Stomach (tissue), 9 donors: ENCODE results near the gene ERRFI1. TPM values are rescaled to one million over a fixed set of nuclear protein-coding genes. Genes with fewer than 3 reads are reported as not detected.
"Not testable (repeated sequence)": the region's sequence is repeated elsewhere in the genome, so short reads cannot be mapped to it uniquely, and the experiment has no call there.

Experiments
- DNase-seq, 2 donors: peaks; one replicate each; pipeline versions ENCODE4 v3.0.0 to v3.0.0-alpha.2; 2013 to 2019
- H3K27ac ChIP-seq, 5 donors: fragments of 200-600 bp in 4 of 5; sonication (generic) in 4 of 5; one replicate each; pipeline ENCODE4 v1.5.1; 2013 to 2019; ENCODE audit warnings: mild to moderate bottlenecking in 1 of 5, moderate library complexity in 1 of 5
- H3K27me3 ChIP-seq, 3 donors: fragments of 200-600 bp; sonication (generic); one replicate each; pipeline ENCODE4 v1.5.1; 2017 to 2019; ENCODE audit warnings: mixed run types in 1 of 3
- H3K36me3 ChIP-seq, 4 donors: fragments of 200-600 bp; sonication (generic); 1 replicate in 3 of 4; 2 replicates in 1 of 4; pipeline ENCODE4 v1.5.1; 2016 to 2019
- H3K4me1 ChIP-seq, 4 donors: fragments of 200-600 bp; sonication (generic); one replicate each; pipeline ENCODE4 v1.5.1; 2016 to 2019
- H3K4me3 ChIP-seq, 4 donors: fragments of 200-600 bp; sonication (generic) in 3 of 4; one replicate each; pipeline ENCODE4 v1.5.1; 2016 to 2019; ENCODE audit warnings: mild to moderate bottlenecking in 1 of 4
- H3K9me3 ChIP-seq, 4 donors: fragments of 200-600 bp; sonication (generic); one replicate each; pipeline ENCODE4 v1.5.1; 2016 to 2019
- CTCF ChIP-seq, 7 experiments: fragments of 450-650 bp in 4 of 7; fragments of 200-600 bp in 3 of 7; sonication (generic) in 3 of 7; IDR thresholded peaks; one replicate each; pipeline ENCODE4 v1.5.1; 2016 to 2019; ENCODE audit warnings: antibody characterized with exemption in 7 of 7, control low read depth in 2 of 7, mild to moderate bottlenecking in 1 of 7
- EP300 ChIP-seq: sonication (generic); formaldehyde crosslinking; IDR thresholded peaks from one replicate; pipeline ENCODE4 v1.6.1; 2017; ENCODE audit warnings: antibody characterized with exemption
- POLR2A ChIP-seq, 4 donors: fragments of 450-650 bp; IDR thresholded peaks; one replicate each; pipeline ENCODE4 v1.6.1; 2016; ENCODE audit warnings: antibody characterized with exemption in 4 of 4, control low read depth in 2 of 4, mild to moderate bottlenecking in 1 of 4, moderate library complexity in 1 of 4
- POLR2AphosphoS5 ChIP-seq, 3 donors: sonication (generic); formaldehyde crosslinking; IDR thresholded peaks; one replicate each; pipeline ENCODE4 v1.6.1; 2016; ENCODE audit warnings: antibody characterized with exemption in 3 of 3
- WGBS, 5 donors: extraction: QIAGEN DNeasy Blood & Tissue Kit in 3 of 5; methylation state at CpG; one replicate each; pipeline versions ENCODE4 v1.1.5 to v1.1.7; 2013 to 2018; 5-methylcytosine and 5-hydroxymethylcytosine counted together
- intact Hi-C: fragments of 100-400 bp; cut with DNase I; formaldehyde crosslinking; loops from one replicate; pipeline ENCODE4 v1.15.1; 2023; ENCODE audit warnings: low total_unique reads
- polyA plus RNA-seq, 3 donors: library from polyadenylated mRNA; stranded (reverse); fragments of 200-250 nt; gene quantifications; one replicate each; pipeline ENCODE4 v1.2.3, GENCODE V29; 2013
- total RNA-seq, 5 donors: library from RNA; depleted of rRNA; stranded (reverse); fragments of >200 nt; gene quantifications; one replicate each; pipeline versions ENCODE4 v1.1.0 to v1.2.3, GENCODE V29; 2014 to 2016
- donor health status: healthy with polysubstance abuse.
- donor health status: Bipolar disorder and iron deficiency.
- donor health status: healthy.

Gene ERRFI1
- total and polyA plus RNA-seq, 8 donors, result 3.5 to 201 (median 58.5) TPM

- no peaks in the 10 kb centered on the region for H3K9me3 ChIP-seq
- DNase-seq, result no peak
- no peak overlapping the region for H3K27ac ChIP-seq
- TF ChIP-seq EP300 (no peak), POLR2AphosphoS5 (IDR thresholded peaks at IDR 0.05) (no peak), POLR2A (IDR thresholded peaks at IDR 0.05) (no peak), CTCF (IDR thresholded peaks at IDR 0.05) (no peak)
- 75 to 88% (median 81%) methylated on average over 2 of the region's 2 CpGs for WGBS, 5 donors
- peaks cover 0 to 36% (median 15%) of the 10 kb centered on the region in 4 donors for H3K4me1 ChIP-seq
- H3K27me3 ChIP-seq, result no peaks in the 10 kb centered on the region
- intact Hi-C loops, result no loop called here
- peaks cover 51 to 93% (median 90%) of the 10 kb centered on the region in 4 donors for H3K36me3 ChIP-seq
- H3K4me3 ChIP-seq, result no peak overlapping the region
Observed at GRCh38 chr1:7970246-7970645, 55.9 kb downstream of the ERRFI1 start.

GRCh38 chr1:7967651-7968050 lies 58.5 kb downstream of the ERRFI1 start:
- no peak overlapping the region for H3K4me3 ChIP-seq
- no peaks in the 10 kb centered on the region for H3K27me3 ChIP-seq
- H3K4me1 ChIP-seq, result peaks cover 12 to 62% (median 33%) of the 10 kb centered on the region in 4 donors
- no peak overlapping the region for H3K27ac ChIP-seq
- H3K9me3 ChIP-seq, result no peaks in the 10 kb centered on the region
- TF ChIP-seq POLR2AphosphoS5 (IDR thresholded peaks at IDR 0.05), result no peak
- TF ChIP-seq EP300, result no peak
- no peak for TF ChIP-seq POLR2A (IDR thresholded peaks at IDR 0.05)
- TF ChIP-seq CTCF (IDR thresholded peaks at IDR 0.05), result no peak
- 85 to 90% (median 89%) methylated on average over 4 of the region's 4 CpGs for WGBS, 5 donors
- intact Hi-C loops, result no loop called here
- DNase-seq, result no peak
- peaks cover 62 to 98% (median 96%) of the 10 kb centered on the region in 4 donors for H3K36me3 ChIP-seq

GRCh38 chr1:7967196-7967595 lies 58.9 kb downstream of the ERRFI1 start:
- peaks cover 60 to 94% (median 91%) of the 10 kb centered on the region in 4 donors for H3K36me3 ChIP-seq
- TF ChIP-seq CTCF (IDR thresholded peaks at IDR 0.05) (no peak), EP300 (no peak), POLR2A (IDR thresholded peaks at IDR 0.05) (no peak), POLR2AphosphoS5 (IDR thresholded peaks at IDR 0.05) (no peak)
- 33 to 46% (median 42%) methylated on average over 1 of the region's 1 CpG for WGBS, 5 donors

GRCh38 chr1:7964476-7964875 lies 61.6 kb downstream of the ERRFI1 start:
- Histone ChIP-seq H3K9me3 (no peaks in the 10 kb centered on the region), H3K4me3 (no peak overlapping the region), H3K36me3 (peaks cover 34 to 67% (median 64%) of the 10 kb centered on the region in 4 donors), H3K4me1 (peaks cover 22 to 71% (median 46%) of the 10 kb centered on the region in 4 donors), H3K27ac (no peak overlapping the region), H3K27me3 (no peaks in the 10 kb centered on the region)
- no peak for TF ChIP-seq EP300
- TF ChIP-seq POLR2A (IDR thresholded peaks at IDR 0.05), result no peak
- no peak for TF ChIP-seq CTCF (IDR thresholded peaks at IDR 0.05)
- no peak for TF ChIP-seq POLR2AphosphoS5 (IDR thresholded peaks at IDR 0.05)
- WGBS, 5 donors, result 44 to 74% (median 60%) methylated on average over 3 of the region's 3 CpGs
- intact Hi-C loops, result no loop called here
- DNase-seq, result no peak

More at GRCh38 chr1:7967196-7967595, 58.9 kb downstream of the ERRFI1 start:
- Histone ChIP-seq H3K27ac (no peak overlapping the region), H3K9me3 (no peaks in the 10 kb centered on the region), H3K4me1 (peaks cover 17 to 67% (median 37%) of the 10 kb centered on the region in 4 donors), H3K27me3 (no peaks in the 10 kb centered on the region), H3K4me3 (no peak overlapping the region)
- intact Hi-C loops, result no loop called here
- DNase-seq, result no peak

GRCh38 chr1:7963841-7964240 lies 62.3 kb downstream of the ERRFI1 start:
- peaks cover 22 to 71% (median 46%) of the 10 kb centered on the region in 4 donors for H3K4me1 ChIP-seq
- H3K27me3 ChIP-seq, H3K4me3 ChIP-seq, DNase-seq, H3K27ac ChIP-seq, H3K9me3 ChIP-seq, intact Hi-C loops: not testable (repeated sequence)
- WGBS, 5 donors, result 84 to 92% (median 86%) methylated on average over 7 of the region's 7 CpGs
- peaks cover 29 to 60% (median 58%) of the 10 kb centered on the region in 4 donors for H3K36me3 ChIP-seq

- H3K9me3 ChIP-seq, intact Hi-C loops, H3K4me3 ChIP-seq, H3K27me3 ChIP-seq, H3K27ac ChIP-seq, DNase-seq: not testable (repeated sequence)
- WGBS, 5 donors, result 95 to 98% (median 96%) methylated on average over 12 of the region's 12 CpGs
- peaks cover 25 to 55% (median 53%) of the 10 kb centered on the region in 4 donors for H3K36me3 ChIP-seq
- H3K4me1 ChIP-seq, result peaks cover 22 to 71% (median 46%) of the 10 kb centered on the region in 4 donors
Observed at GRCh38 chr1:7963378-7963730, 62.8 kb downstream of the ERRFI1 start.
